HG03139 (cell line): Measurements from ENCODE around the gene IFI6.

ENCODE experiments used
- ATAC-seq: cut with Tn5 transposase; IDR thresholded peaks from one replicate; pipeline ENCODE4 v1.9.1; 2021; ENCODE audit not compliant: unreplicated experiment

IFI6 gene

DNA sequence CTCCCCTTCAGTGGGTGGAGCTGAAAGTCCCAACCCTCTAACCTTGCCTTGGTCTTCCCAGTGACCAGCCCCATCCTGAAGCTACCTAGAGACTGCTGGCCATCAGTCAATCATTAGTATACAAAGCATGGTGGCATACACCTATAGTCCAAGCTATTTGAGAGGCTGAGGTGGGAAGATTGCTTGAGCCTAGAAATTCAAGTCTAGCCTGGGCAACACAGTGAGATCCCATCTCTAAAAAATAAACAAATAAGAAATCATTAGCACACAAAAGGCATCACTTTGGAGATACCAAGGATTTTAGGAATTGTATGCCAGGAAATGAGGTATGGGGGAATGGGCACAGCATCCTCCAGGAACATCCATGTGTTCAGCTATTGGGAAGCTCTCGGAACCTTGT is 4.4 kb upstream of the IFI6 start:
- ATAC-seq: no peak

DNA sequence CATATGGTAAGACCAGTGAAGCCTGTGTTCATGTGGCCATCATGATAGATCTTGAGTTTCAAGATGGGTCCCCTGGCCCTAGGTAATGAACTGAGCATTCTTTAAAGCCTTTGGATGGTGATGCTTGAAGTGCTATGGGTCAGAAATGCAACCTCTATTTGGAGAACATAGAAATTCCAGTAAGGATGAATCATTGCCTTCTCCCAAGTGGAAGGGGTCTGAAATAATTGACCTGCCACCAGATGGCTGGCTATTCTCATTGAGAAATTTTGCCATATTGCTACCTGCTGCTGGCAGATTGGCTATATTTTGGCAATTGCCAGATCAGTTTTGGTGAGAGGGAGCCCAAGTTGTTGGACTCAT is 739 bp upstream of the IFI6 start:
- ATAC-seq: no peak

DNA sequence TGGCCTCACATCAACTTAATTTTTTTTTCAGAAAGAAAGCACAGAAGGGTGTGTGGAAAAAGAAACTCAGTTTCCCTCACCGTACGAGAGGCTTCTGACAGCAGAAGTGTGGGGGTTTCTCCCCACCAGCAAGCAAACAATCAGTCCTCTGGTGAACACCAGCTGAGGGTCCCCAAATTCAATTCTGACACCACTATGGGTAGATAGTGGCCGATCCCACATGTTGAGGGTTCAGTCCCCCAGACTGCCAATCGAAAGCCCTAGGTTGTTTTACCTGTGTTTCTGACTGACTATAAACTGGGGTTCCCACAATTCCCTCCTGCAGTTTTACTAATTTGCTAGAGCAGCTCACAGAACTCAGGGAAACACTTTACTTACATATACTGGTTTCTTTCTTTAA is 2.1 kb downstream of the IFI6 start:
- no peak for ATAC-seq

DNA sequence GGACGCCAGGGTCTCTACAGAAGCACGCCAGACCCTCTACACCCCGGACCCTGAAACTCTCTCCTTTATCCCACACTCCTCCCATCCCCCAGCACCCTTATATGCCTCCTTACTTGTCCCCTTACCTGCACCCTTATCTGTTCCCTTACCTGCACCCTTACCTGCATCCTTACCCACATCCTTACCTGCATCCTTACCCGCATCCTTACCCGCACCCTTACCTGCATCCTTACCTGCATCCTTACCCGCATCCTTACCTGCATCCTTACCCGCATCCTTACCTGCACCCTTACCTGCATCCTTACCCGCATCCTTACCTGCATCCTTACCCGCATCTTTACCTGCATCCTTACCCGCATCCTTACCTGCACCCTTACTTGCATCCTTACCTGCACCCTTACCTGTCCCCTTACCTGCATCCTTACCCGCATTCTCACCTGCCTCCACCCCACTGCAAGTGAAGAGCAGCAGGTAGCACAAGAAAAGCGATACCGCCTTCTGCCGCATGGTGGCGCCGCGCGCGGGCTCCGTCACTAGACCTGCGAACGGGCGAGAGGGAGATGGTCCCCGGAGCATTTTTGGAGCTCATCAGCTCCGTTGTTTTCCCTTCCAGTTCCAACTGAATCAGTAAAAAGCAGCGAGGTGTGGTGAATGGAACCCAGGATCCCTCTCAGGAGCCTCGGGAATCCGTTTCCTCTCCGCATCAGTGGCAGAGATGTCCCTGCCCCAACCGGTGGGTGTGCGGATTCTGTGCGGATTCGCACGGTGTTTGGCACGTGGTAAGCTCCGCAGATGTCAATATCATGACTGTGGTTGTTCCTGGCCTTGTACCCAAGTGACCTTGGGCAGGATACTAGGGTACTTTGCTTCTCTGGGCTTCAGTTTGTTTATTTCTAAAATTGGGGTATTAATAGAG is 2.9 kb downstream of the IFI6 start:
- no peak for ATAC-seq

DNA sequence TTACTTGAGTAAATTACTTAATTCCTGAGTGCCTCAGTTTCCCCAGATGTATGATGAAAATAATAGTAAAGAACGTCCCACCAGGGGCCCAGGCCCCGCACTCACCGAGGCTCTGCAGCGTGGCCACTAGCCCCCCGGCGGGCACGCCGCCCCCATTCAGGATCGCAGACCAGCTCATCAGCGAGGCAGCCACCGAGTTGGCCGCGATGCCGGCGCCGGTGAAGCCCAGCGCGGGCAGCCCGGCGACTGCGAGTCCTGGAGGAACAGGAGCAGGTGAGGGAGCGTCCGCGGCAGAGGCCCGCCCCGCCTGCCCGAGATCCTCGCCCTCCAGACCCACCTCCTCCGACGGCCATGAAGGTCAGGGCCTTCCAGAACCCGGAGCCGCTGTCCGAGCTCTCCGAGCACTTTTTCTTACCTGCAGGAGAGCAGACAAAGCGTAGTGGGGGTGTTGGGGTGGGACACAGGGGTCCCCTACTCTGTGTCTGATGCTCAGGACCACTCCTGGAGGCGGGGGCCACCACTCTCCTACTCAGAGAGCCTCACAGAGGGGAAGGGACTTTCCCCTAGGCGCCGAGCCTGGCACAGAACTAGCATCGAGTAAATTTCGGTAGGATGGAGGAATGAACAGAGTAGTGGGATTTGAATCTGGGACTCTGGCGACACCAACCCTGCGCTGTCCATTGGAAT is 3.7 kb downstream of the IFI6 start:
- ATAC-seq: no peak

DNA sequence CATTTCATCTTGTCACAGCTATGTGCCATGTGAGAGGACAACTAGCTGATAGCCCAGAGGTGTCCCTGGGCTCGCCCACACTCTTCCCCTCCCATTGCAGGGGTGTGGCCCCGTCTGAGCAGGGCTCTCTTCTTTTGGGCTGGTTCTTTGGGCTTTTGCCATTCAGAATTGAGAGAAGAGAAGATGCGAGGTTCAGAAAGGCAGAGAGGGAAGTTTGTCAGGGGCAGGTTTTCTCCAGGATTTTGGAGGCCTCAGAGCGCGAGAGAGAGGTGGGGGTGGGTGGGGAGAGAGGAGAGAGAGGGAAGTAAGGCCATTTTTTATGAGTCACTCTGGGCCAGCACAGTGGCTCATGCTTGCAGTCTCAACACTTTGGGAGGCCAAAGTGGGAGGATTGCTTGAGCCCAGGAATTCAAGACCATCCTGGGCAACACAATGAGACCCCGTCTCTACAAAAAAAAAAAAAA is 5.2 kb downstream of the IFI6 start:
- ATAC-seq: no peak

DNA sequence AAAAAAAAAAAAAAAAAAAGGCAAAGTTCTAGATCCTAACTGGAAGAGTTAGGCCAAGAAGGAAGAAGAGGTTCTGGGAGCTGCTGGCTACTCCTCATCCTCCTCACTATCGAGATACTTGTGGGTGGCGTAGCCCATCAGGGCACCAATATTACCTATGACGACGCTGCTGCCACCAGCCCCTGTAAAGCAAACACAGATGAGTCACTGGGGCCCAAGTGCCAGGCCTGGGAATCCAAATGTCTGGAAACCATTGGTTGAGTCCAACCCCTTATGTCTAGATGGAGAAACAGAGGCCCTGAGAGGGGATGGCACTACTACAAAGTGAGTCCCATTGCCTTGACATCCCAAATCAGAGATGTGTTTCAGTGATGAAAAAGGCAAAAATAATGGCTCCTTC is 5.7 kb downstream of the IFI6 start:
- ATAC-seq: no peak

DNA sequence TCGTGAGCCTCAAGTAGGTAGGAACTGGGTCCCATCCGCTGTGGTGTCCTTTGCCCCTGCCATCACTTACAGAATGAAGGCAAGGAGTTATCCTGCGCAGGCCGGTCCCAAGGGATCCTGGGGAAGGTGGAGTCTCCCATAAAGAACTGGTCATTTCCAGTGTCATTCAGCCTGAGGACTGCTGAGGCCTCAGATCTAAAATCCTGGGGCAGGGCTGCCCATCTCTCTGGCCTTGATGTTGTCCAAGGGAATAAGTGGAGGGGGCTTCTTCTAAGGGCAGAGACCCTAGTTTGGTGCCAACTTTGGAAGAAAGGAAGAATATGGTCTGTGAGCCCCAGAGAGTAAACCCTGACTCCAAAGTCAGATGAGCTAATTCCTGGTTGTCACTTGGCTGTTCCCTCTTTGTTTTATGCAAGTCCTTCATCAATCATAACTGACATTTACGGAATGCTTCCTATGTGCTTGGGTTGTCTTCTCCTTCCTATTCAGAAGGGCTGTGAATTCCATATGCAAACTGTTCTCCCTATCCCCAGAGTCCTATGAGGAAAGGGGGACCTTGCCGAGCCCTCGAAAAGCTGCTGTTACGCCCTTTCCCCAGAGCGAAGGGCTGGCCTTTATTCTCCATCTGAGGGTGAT is 6.9 kb downstream of the IFI6 start:
- no peak for ATAC-seq

DNA sequence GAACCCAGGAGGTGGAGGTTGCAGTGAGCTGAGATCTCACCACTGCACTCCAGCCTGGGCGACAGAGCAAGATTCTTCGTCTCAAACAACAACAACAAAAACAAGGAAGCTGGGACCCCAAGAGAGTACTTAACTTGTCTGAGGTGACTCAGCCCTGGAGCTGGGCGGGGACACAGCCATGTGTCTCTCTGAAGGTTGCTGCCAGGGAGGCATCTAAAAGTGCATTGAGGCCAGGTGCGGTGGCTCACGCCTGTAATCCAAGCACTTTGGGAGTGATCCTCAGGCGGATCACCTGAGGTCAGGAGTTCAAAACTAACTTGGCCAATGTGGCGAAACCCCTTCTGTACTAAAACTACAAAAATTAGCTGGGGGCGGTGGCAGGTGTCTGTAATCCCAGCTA is 7.7 kb downstream of the IFI6 start:
- no peak for ATAC-seq

DNA sequence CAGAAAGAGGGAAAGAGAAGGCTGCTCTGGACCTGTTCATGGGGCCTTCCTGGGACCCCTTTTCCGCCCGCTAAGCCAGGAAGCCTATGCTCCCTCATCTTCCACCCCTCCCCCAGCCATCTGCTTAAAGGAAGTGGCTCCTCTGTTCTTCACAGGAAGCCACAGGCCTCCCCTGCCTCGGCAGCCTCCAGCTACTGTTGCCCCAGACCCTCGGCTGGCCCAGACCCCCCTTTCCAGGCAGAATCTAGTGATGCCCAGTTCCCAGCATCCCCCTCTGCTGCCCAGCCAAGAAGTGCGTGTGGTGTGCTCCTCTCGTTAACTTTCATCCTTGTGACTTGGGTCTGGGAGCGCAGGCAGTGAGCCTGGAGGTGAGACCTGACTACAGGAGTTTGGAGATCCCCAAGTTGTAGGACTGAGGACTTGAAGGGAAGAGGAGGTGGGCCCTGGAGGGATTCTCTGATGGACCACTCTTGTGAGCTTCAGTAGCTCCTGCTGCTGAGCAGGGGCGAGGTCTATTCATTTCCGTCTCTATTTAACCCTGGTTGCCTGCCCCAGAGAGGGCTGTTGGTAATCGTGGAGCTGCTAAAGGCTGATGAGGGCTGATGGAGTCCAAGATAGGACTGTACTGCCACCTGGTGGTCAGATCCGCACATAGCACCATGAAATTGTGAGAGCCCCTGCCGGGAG is 9.1 kb downstream of the IFI6 start:
- ATAC-seq: peak; percentile 34

DNA sequence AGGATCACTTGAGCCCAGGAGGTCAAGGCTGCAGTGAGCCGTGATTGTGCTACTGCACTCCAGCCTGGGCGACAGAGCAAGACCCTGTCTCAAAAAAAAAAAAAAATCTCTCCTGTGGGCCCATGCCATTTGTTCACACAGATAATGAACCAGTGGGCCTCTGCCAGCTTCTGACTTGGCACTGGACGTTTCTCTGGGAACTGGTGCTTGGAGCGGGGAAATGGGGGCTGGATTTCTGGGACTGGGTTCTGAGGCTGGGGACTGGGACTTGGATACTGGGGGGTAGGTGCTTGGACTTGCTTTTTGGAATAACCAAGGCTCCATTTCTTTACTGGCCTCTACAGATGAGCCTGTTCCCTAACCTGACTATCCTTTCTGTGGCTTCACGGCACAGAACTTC is 9.7 kb downstream of the IFI6 start:
- ATAC-seq: no peak

DNA sequence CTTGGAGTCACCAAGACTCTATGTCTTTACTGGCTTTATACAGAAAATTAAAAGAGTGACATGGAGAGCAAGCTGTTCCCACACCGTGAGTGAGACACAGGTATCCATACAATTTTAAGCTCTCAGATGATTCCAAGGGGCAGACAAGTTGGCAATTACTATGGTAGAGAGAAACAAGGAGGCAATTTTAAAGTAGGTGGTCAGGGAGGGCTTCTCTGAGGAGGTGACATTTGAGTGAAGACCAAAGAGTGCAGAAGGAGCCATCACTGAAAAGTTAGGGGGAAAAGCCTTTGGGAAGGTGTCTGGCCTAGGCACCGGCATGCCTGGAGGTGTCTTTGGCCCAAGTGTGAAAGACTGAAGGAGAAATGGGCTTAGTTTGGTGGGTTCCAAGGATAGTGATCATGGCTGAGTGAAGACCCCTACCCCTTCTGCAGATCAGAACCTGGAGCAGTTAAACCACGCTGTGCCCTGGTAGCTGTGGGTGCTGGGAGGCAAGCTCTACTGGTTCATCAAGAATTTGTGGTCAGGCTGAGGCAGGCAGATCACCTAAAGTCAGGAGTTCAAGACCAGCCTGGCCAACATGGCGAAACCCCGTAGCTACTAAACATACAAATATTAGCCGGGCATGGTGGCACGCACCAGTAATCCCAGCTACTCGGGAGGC is 10.4 kb downstream of the IFI6 start:
- no peak for ATAC-seq

DNA sequence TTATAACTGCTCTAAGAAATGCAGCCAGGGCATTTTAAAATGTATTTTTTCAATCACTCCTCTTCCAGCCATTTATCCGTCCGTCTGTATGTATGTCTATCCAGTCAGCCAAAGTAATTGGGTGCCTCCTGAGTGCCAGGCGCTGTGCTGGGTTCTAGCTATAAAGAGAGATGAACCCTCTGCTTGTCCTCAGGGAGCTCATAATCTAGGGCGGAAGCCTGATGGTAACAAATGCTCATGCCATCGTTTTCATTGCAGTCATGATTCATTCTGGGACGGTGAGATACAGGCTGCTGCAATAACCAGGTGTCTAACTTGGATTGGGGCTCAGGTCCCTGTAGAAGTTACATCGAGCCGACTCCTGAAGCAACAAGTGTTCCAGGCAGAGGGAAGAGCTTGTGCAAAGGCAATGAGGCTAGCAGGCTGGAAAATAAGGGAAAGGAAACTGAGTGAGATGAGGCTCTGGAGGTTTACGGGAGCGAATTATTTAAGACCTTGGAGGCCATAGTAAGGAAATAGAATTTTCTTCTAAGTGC is 11.6 kb downstream of the IFI6 start:
- peak; percentile 2 for ATAC-seq

DNA sequence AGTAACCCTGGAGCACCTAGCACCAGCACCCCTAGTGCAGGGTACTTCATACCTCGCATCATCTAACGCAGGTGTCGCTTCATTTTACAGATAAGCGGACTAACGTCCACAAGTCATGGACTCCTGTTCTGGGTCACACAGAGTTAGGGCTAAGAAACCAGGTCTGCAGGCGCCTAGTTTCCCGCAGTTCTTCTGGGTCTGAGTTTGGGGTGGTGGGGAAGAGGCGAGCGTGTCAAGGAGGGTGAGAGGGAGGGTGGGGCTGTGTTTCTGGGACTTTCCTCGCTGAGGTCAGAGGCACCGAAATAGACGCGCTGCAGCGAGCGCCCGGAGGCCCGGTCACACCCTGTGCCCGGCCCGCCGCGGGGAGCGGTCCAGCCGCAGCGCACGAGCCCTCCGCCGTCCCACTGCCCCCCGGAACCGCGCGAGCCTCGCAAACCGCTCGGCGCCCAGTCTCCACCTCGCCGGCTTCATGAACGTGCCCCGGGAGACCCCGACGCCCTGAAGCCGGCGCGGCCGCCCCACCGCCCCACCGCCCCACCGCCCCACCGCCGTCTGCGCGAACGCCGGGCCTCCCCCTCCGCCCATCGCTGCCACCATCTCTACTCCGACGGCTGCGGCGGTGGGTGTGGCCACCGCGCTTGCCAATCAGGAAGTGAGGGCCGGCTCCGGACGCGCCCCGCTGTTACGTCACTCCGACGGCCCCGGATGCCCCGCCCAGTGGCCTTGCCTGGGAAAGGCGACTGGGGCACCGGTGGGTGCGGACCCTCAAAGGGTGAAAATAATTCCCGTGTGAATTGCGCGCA is 12.3 kb downstream of the IFI6 start:
- peak; percentile 57 for ATAC-seq

DNA sequence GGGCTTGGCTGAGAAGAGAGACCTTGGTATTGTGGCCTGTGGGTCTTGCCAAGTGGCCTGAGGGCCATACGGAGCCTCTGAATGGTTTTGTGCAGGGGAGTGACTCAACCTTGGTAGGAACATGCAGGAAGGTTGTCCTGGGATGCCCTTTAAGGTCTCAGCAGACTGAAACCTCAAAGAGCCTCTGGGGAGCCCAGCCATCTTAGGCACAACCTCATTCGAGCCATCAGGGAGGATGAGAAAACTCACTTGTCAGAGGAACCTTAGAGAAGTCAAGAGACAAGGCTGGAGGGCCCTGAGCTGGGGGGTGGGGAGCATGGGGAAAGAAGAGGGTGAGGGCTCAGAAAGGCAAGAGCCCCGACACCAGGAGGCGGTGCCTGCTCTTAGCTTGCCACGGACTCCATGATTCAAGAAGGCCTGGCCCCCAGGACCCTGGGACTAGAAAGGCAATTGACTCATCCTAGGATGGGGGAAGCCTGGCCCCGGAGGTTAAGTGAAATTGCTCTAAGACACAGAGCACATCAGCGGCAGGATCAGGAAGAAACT is 13.0 kb downstream of the IFI6 start:
- ATAC-seq: peak; percentile 11

DNA sequence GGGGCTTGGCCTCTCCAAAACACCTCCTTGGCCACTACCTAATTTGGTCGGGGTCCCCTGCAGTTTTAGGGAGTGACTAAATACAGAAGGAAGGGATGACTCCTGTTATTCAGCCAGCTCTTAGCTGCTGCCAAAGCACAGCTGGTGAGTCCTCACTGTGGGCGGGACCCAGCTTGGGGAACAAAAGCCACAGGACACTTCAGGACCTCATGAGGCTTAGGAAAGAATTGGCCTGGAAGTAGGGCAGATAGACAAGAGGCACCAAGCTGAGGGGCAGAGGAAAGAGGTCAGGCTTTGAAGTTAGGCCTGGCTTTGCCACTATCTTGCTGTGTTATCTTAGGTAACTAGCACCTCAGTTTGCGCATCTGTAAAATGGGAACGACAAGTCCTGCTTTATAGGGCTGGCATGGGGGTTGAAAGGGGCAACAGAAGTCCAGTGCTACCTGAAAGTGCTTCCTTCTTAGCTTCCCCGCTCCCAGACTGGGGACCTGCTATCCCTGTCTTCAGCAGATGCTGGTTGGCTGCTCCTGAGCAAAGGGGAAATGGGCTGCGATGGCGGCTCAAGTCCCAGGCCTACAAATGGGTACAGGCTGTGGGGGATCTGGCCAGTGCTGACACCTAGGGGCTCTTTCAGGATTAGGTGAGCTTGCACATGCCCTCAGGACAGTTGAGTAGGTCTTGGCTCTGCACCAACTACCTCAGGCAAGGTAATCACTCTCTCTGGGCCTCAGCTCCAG is 15.7 kb downstream of the IFI6 start:
- ATAC-seq: no peak

DNA sequence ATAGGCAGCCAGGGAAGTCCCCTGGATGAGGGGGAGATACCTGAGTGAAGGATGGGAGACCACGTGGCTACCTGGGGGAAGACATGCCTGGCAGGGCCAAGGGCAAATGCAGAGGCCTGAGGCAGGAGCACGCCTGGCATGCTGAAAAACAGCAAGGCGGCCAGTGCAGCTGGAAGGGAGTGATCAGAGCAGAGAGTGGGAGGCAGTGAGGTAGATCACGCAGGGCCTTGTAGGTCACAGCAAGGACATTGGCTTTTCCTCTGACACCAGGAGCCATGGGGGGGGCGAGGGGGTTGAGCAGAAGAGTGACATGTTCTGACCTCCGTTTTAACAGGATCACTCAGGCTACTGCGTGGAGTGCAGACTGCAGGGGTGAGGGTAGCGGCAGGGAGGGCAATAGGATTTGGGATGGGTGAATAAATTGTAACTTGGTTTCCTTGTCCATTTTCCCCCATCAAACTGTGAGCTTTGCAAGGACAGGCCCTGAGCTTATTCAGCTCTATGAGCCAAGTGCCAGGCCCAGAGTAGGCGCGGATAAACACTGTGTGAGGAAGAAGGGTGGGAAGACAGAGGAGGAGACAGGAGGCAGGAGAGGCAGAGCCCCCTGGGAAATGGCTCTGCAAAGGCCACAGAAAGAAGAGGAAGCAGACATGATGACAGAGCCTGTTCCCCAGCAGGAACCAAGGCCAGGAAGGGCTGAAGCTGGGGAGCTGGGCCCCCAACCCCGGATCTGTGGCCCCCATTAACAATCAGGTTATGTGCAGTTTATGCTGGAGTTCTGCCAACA is 16.6 kb downstream of the IFI6 start:
- no peak for ATAC-seq
